ENCODE data around the gene PEX13. TPM values are rescaled to one million over a fixed set of nuclear protein-coding genes. Genes with fewer than 3 reads are reported as not detected.

Gene PEX13
- total and polyA plus RNA-seq, 4 donors = 10.6 to 42.8 (median 21.5) TPM

- TF ChIP-seq FOXA1 (IDR thresholded peaks at IDR 0.05) (no peak), NR2F2 (IDR thresholded peaks at IDR 0.05) (no peak), MAX (IDR thresholded peaks at IDR 0.05) (no peak), GABPA (IDR thresholded peaks at IDR 0.05 in 1 of 2, conservative IDR thresholded peaks at IDR 0.05 in 1 of 2) (no peak), JUND (IDR thresholded peaks at IDR 0.05) (no peak), TAF1 (conservative IDR thresholded peaks at IDR 0.05) (no peak), SP1 (IDR thresholded peaks at IDR 0.05) (no peak), RXRA (IDR thresholded peaks at IDR 0.05) (no peak), HNF4A (conservative IDR thresholded peaks at IDR 0.05) (no peak), EGR1 (IDR thresholded peaks at IDR 0.05; ENCODE audit: low read depth in 2 of 2) (no peak), REST (IDR thresholded peaks at IDR 0.05) (no peak), FOXA2 (IDR thresholded peaks at IDR 0.05) (no peak), RAD21 (IDR thresholded peaks at IDR 0.05) (no peak), YY1 (IDR thresholded peaks at IDR 0.05) (no peak), HNF4G (IDR thresholded peaks at IDR 0.05) (no peak)
- TF ChIP-seq, protein P1, sequence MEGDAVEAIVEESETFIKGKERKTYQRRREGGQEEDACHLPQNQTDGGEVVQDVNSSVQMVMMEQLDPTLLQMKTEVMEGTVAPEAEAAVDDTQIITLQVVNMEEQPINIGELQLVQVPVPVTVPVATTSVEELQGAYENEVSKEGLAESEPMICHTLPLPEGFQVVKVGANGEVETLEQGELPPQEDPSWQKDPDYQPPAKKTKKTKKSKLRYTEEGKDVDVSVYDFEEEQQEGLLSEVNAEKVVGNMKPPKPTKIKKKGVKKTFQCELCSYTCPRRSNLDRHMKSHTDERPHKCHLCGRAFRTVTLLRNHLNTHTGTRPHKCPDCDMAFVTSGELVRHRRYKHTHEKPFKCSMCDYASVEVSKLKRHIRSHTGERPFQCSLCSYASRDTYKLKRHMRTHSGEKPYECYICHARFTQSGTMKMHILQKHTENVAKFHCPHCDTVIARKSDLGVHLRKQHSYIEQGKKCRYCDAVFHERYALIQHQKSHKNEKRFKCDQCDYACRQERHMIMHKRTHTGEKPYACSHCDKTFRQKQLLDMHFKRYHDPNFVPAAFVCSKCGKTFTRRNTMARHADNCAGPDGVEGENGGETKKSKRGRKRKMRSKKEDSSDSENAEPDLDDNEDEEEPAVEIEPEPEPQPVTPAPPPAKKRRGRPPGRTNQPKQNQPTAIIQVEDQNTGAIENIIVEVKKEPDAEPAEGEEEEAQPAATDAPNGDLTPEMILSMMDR (IDR thresholded peaks at IDR 0.05; ENCODE audit: low read depth, low read length, missing input control) = no peak
- TF ChIP-seq, protein P2, sequence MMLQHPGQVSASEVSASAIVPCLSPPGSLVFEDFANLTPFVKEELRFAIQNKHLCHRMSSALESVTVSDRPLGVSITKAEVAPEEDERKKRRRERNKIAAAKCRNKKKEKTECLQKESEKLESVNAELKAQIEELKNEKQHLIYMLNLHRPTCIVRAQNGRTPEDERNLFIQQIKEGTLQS (IDR thresholded peaks at IDR 0.05) = no peak
- TF ChIP-seq, protein P3, sequence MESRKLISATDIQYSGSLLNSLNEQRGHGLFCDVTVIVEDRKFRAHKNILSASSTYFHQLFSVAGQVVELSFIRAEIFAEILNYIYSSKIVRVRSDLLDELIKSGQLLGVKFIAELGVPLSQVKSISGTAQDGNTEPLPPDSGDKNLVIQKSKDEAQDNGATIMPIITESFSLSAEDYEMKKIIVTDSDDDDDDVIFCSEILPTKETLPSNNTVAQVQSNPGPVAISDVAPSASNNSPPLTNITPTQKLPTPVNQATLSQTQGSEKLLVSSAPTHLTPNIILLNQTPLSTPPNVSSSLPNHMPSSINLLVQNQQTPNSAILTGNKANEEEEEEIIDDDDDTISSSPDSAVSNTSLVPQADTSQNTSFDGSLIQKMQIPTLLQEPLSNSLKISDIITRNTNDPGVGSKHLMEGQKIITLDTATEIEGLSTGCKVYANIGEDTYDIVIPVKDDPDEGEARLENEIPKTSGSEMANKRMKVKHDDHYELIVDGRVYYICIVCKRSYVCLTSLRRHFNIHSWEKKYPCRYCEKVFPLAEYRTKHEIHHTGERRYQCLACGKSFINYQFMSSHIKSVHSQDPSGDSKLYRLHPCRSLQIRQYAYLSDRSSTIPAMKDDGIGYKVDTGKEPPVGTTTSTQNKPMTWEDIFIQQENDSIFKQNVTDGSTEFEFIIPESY (IDR thresholded peaks at IDR 0.05) = no peak
- Histone ChIP-seq H3K9ac (ENCODE audit: low read depth in 1 of 2, low read length in 2 of 2) (no peak overlapping the region), H3K36me3 (ENCODE audit: control insufficient read depth in 4 of 4, insufficient read depth in 3 of 4, low read depth in 1 of 4, low read length in 3 of 4) (peaks cover 3 to 18% (median 10%) of the 10 kb centered on the region in 4 donors), H3K27me3 (ENCODE audit: control insufficient read depth in 4 of 4, insufficient read depth in 4 of 4, low read length in 3 of 4) (no peaks in the 10 kb centered on the region), H3K4me3 (ENCODE audit: low read depth in 1 of 3, low read length in 3 of 3) (no peak overlapping the region), H3K9me3 (ENCODE audit: control insufficient read depth in 4 of 4, low read length in 3 of 4) (no peaks in the 10 kb centered on the region), H3K4me1 (ENCODE audit: control insufficient read depth in 4 of 4, insufficient read depth in 4 of 4, low read length in 3 of 4) (no peaks in the 10 kb centered on the region), H3K27ac (ENCODE audit: low read depth in 1 of 2, low read length in 2 of 2) (no peak overlapping the region)
- no peak for DNase-seq (ENCODE audit: low spot score)
- WGBS = 68% methylated on average over 2 of the region's 2 CpGs
Measured at GRCh38 chr2:61055557-61055956, 38.0 kb downstream of the PEX13 start.
